H1 (cell line): ENCODE data around the gene BRIP1. TPM values are rescaled to one million over a fixed set of nuclear protein-coding genes. Genes with fewer than 3 reads are reported as not detected.

Experiments used
- CTCF ChIA-PET: fragments of 300-600 bp; sonication (Branson Sonifier 250); formaldehyde crosslinking; loops from one replicate; lab custom pipeline; 2021; ENCODE audit not compliant: partially characterized antibody; lab: Charles Lee
- POLR2A ChIA-PET: fragments of 300-600 bp; sonication (Branson Sonifier 250); formaldehyde crosslinking; loops from one replicate; lab custom pipeline; 2021; ENCODE audit warnings: inconsistent platforms; ENCODE audit not compliant: partially characterized antibody; lab: Charles Lee
- DNase-seq, 2 experiments: peaks; one replicate each; pipeline versions ENCODE4 v3.0.0 to v3.0.0-alpha.2; 2010 to 2022; ENCODE audit warnings: low spot score in 2 of 2, low read depth in 1 of 2, mixed read lengths in 1 of 2
- FAIRE-seq: peaks from 2 replicates; lab custom pipeline; 2011; peaks lifted over from hg19 to GRCh38; lab: Jason Lieb, UNC
- H2AFZ ChIP-seq: 2 replicates; pipeline ENCODE4 v1.8.1; 2012; ENCODE audit warnings: low read length, inconsistent platforms
- H2AK5ac ChIP-seq: 2 replicates; pipeline ENCODE4 v1.6.1; 2013; ENCODE audit warnings: low read depth, low read length
- H2BK120ac ChIP-seq: replicated peaks from 2 replicates; pipeline ENCODE3; 2013; ENCODE audit warnings: low read depth, low read length, inconsistent platforms
- H2BK12ac ChIP-seq: 2 replicates; pipeline ENCODE4 v1.6.1; 2013; ENCODE audit warnings: low read depth, low read length
- H2BK15ac ChIP-seq: 2 replicates; pipeline ENCODE4 v1.6.1; 2013; ENCODE audit warnings: low read length
- H2BK20ac ChIP-seq: 2 replicates; pipeline ENCODE4 v1.6.1; 2013; ENCODE audit warnings: low read length
- H2BK5ac ChIP-seq: 2 replicates; pipeline ENCODE4 v1.6.1; 2013; ENCODE audit warnings: low read depth, low read length
- H3K14ac ChIP-seq: 2 replicates; pipeline ENCODE4 v1.6.1; 2013; ENCODE audit warnings: inconsistent platforms; ENCODE audit not compliant: insufficient read length
- H3K18ac ChIP-seq: 2 replicates; pipeline ENCODE4 v1.6.1; 2013; ENCODE audit warnings: low read length; ENCODE audit errors: extremely low read depth
- H3K23ac ChIP-seq: 2 replicates; pipeline ENCODE4 v1.6.1; 2013; ENCODE audit warnings: inconsistent platforms; ENCODE audit not compliant: insufficient read length
- H3K23me2 ChIP-seq: 2 replicates; pipeline ENCODE4 v1.6.1; 2013; ENCODE audit warnings: low read depth, low read length
- H3K27ac ChIP-seq: 2 replicates; pipeline ENCODE4 v1.6.1; 2011; ENCODE audit warnings: low read depth, low read length, inconsistent platforms
- H3K27me3 ChIP-seq, 4 experiments: replicated peaks in 1 of 4; 1 replicate in 1 of 4; 2 replicates in 3 of 4; pipeline versions ENCODE4 v1.6.1 to v1.8.1; 2011 to 2013; ENCODE audit warnings: low read length in 3 of 4, mild to moderate bottlenecking in 3 of 4, inconsistent platforms in 2 of 4, mixed read lengths in 2 of 4, moderate library complexity in 1 of 4; ENCODE audit not compliant: control insufficient read depth in 3 of 4, insufficient read depth in 3 of 4; ENCODE audit errors: extremely low read depth in 1 of 4
- H3K36me3 ChIP-seq, 4 experiments: 2 replicates each; pipeline versions ENCODE4 v1.6.1 to v1.8.1; 2011 to 2013; ENCODE audit warnings: mild to moderate bottlenecking in 4 of 4, low read length in 3 of 4, moderate library complexity in 2 of 4, control low read depth in 1 of 4, inconsistent platforms in 1 of 4; ENCODE audit not compliant: insufficient read depth in 4 of 4, control insufficient read depth in 2 of 4
- H3K4ac ChIP-seq: replicated peaks from 2 replicates; pipeline ENCODE3; 2013; ENCODE audit warnings: low read length, low read depth, mixed read lengths, inconsistent platforms; ENCODE audit not compliant: insufficient read length
- H3K4me1 ChIP-seq, 4 experiments: replicated peaks in 1 of 4; 1 replicate in 1 of 4; 2 replicates in 3 of 4; pipeline versions ENCODE4 v1.6.1 to v1.8.1; 2011 to 2013; ENCODE audit warnings: low read length in 3 of 4, inconsistent platforms in 2 of 4, mixed read lengths in 1 of 4; ENCODE audit not compliant: insufficient read depth in 4 of 4, control insufficient read depth in 3 of 4
- H3K4me2 ChIP-seq, 2 experiments: 2 replicates each; pipeline versions ENCODE4 v1.6.1 to v1.8.1; 2011 to 2013; ENCODE audit warnings: low read depth in 2 of 2, low read length in 2 of 2, control low read depth in 1 of 2, inconsistent platforms in 1 of 2, mild to moderate bottlenecking in 1 of 2; ENCODE audit not compliant: insufficient read depth in 1 of 2
- H3K4me3 ChIP-seq, 4 experiments: fragments of 200-600, 300-600 bp in 1 of 4; sonication (generic), shearing (Covaris generic), sonication (Bioruptor Twin) in 1 of 4; 2 replicates each; pipeline versions ENCODE4 v1.5.1 to v1.8.1; 2011 to 2016; ENCODE audit warnings: low read length in 4 of 4, low read depth in 3 of 4, control low read depth in 2 of 4, inconsistent platforms in 2 of 4, mild to moderate bottlenecking in 2 of 4, mixed read lengths in 1 of 4, moderate library complexity in 1 of 4; ENCODE audit not compliant: insufficient read depth in 2 of 4; ENCODE audit errors: extremely low read depth in 1 of 4
- H3K56ac ChIP-seq: replicated peaks from 2 replicates; pipeline ENCODE3; 2013; ENCODE audit warnings: low read depth, mild to moderate bottlenecking, mixed read lengths, low read length, inconsistent platforms; ENCODE audit not compliant: insufficient read length
- H3K79me1 ChIP-seq: 2 replicates; pipeline ENCODE4 v1.6.1; 2013; ENCODE audit warnings: low read depth, low read length, control low read depth
- H3K79me2 ChIP-seq, 2 experiments: 2 replicates each; pipeline versions ENCODE4 v1.6.1 to v1.8.1; 2012 to 2013; ENCODE audit warnings: low read length in 2 of 2, mild to moderate bottlenecking in 2 of 2, inconsistent platforms in 1 of 2; ENCODE audit not compliant: insufficient read depth in 2 of 2, control insufficient read depth in 1 of 2
- H3K9ac ChIP-seq, 4 experiments: replicated peaks in 1 of 4; 1 replicate in 1 of 4; 2 replicates in 3 of 4; pipeline versions ENCODE4 v1.6.1 to v1.8.1; 2011 to 2013; ENCODE audit warnings: low read depth in 3 of 4, low read length in 3 of 4, control low read depth in 2 of 4, mild to moderate bottlenecking in 2 of 4, moderate library complexity in 2 of 4, inconsistent platforms in 1 of 4; ENCODE audit errors: extremely low read depth in 1 of 4
- H3K9me3 ChIP-seq, 2 experiments: 2 replicates each; pipeline versions ENCODE4 v1.6.1 to v1.8.1; 2012 to 2013; ENCODE audit warnings: mild to moderate bottlenecking in 2 of 2, moderate library complexity in 2 of 2, control low read depth in 1 of 2, inconsistent platforms in 1 of 2, low read depth in 1 of 2, low read length in 1 of 2, mixed read lengths in 1 of 2; ENCODE audit not compliant: insufficient read depth in 2 of 2
- H4K20me1 ChIP-seq, 2 experiments: replicated peaks in 1 of 2; 2 replicates each; pipeline versions ENCODE3 to v1.8.1; 2011 to 2013; ENCODE audit warnings: inconsistent platforms in 2 of 2, low read length in 2 of 2, mild to moderate bottlenecking in 1 of 2; ENCODE audit not compliant: insufficient read depth in 2 of 2, control insufficient read depth in 1 of 2
- H4K5ac ChIP-seq: 2 replicates; pipeline ENCODE4 v1.6.1; 2013; ENCODE audit warnings: low read length, low read depth, mixed read lengths, inconsistent platforms; ENCODE audit not compliant: insufficient read length
- H4K8ac ChIP-seq: 2 replicates; pipeline ENCODE4 v1.8.0; 2013; ENCODE audit warnings: mild to moderate bottlenecking, moderate library complexity, low read length, inconsistent platforms; ENCODE audit not compliant: insufficient read depth; ENCODE audit errors: extremely low read depth
- H4K91ac ChIP-seq: replicated peaks from 2 replicates; pipeline ENCODE3; 2013; ENCODE audit warnings: low read length, mixed read lengths, inconsistent platforms; ENCODE audit not compliant: insufficient read length
- BACH1 ChIP-seq: IDR thresholded peaks from 2 replicates; pipeline ENCODE4 v1.6.1; 2012; ENCODE audit warnings: low read length, improper control_type of control experiment
- CREB1 ChIP-seq: IDR thresholded peaks from 2 replicates; pipeline ENCODE4 v1.6.1; 2012; ENCODE audit warnings: inconsistent platforms
- KDM5A ChIP-seq: fragments of 200-600 bp; IDR thresholded peaks from 2 replicates; pipeline ENCODE4 v1.7.1; 2012; ENCODE audit warnings: mild to moderate bottlenecking, low read length, inconsistent platforms, mixed read lengths
- NANOG ChIP-seq: IDR thresholded peaks from 2 replicates; pipeline ENCODE4 v1.6.1; 2011; ENCODE audit warnings: low read length, low read depth, mild to moderate bottlenecking, inconsistent platforms; ENCODE audit not compliant: insufficient read depth, poor library complexity, severe bottlenecking
- NRF1 ChIP-seq: IDR thresholded peaks from 2 replicates; pipeline ENCODE4 v1.6.1; 2011; ENCODE audit warnings: mild to moderate bottlenecking, low read depth, low read length, improper control_type of control experiment
- PHF8 ChIP-seq: fragments of 200-600 bp; sonication (generic); conservative IDR thresholded peaks from 2 replicates; pipeline ENCODE4 v1.7.1; 2012; ENCODE audit warnings: low read depth, mild to moderate bottlenecking, inconsistent platforms, low read length, moderate library complexity
- POLR2A ChIP-seq, 2 experiments: IDR thresholded peaks; 1 replicate in 1 of 2; 2 replicates in 1 of 2; pipeline ENCODE4 v1.6.1; 2011; ENCODE audit warnings: low read depth in 2 of 2, low read length in 2 of 2, mild to moderate bottlenecking in 2 of 2; ENCODE audit errors: control extremely low read depth in 1 of 2
- TAF1 ChIP-seq: IDR thresholded peaks from 2 replicates; pipeline ENCODE4 v1.6.1; 2011; ENCODE audit warnings: mild to moderate bottlenecking, low read depth, low read length
- TBP ChIP-seq: IDR thresholded peaks from 2 replicates; pipeline ENCODE4 v1.6.1; 2011; ENCODE audit warnings: low read depth, low read length, improper control_type of control experiment
- WGBS, 2 experiments: shearing (Covaris generic) in 1 of 2; methylation state at CpG; one replicate each; pipeline versions ENCODE4 v1.1.6 to v1.1.7; 2013 to 2015; ENCODE audit warnings: low lambda C conversion rate in 2 of 2, mixed read lengths in 2 of 2, inconsistent platforms in 1 of 2, low coverage in 1 of 2, missing lambda C conversion rate in 1 of 2; ENCODE audit not compliant: insufficient replicate concordance in 2 of 2, insufficient coverage in 1 of 2, insufficient read length in 1 of 2; ENCODE audit errors: extremely low coverage in 1 of 2, missing lambda C conversion rate in 1 of 2; 5-methylcytosine and 5-hydroxymethylcytosine counted together
- polyA plus RNA-seq, 7 experiments: library from polyadenylated mRNA; depleted of rRNA in 3 of 7; stranded (reverse) in 5 of 7; unstranded in 2 of 7; fragments of >200 nt in 5 of 7; fragments of 200-250 nt in 2 of 7; gene quantifications; 1 replicate in 5 of 7; 2 replicates in 1 of 7; 4 replicates in 1 of 7; pipeline versions ENCODE4 v1.2.1 to v1.2.3, GENCODE V29; 2011 to 2013; ENCODE audit warnings: missing spikeins in 2 of 7, mixed read lengths in 2 of 7
- total RNA-seq: library from RNA; stranded (reverse); fragmentation: NEBNext Ultra II Directional; extraction: Animal tissue kit (Norgen Biotek cat#: 25700); gene quantifications from 2 replicates; pipeline ENCODE4 v1.2.1, GENCODE V29; 2021
- TF ChIP-seq, protein P1 (sequence below): IDR thresholded peaks from 2 replicates; pipeline ENCODE4 v1.6.1; 2012; ENCODE audit warnings: inconsistent platforms

Gene BRIP1
- total and polyA plus RNA-seq, 2 of the 8 experiments (the other 6 are each of a cell fraction or from before 2014, with no cell fraction given) = 5.8 to 19.2 TPM

GRCh38 chr17:61880589-61881102 is 17.3 kb upstream of the BRIP1 start:
- Histone ChIP-seq H2AFZ (no peak overlapping the region), H2BK120ac (no peak overlapping the region), H3K4me3 (no peak overlapping the region), H2AK5ac (no peak overlapping the region), H3K56ac (no peak overlapping the region), H3K4me1 (no peaks in the 10 kb centered on the region), H3K27ac (no peak overlapping the region), H4K20me1 (no peaks in the 10 kb centered on the region), H2BK20ac (no peak overlapping the region), H4K91ac (no peak overlapping the region), H3K9ac (no peak overlapping the region), H3K4ac (no peak overlapping the region), H2BK15ac (no peak overlapping the region), H2BK12ac (no peak overlapping the region), H3K14ac (no peak overlapping the region), H3K4me2 (no peak overlapping the region), H3K79me1 (no peaks in the 10 kb centered on the region), H3K27me3 (no peaks in the 10 kb centered on the region), H3K9me3 (no peaks in the 10 kb centered on the region), H3K36me3 (peaks cover 0 to 21% (median 4%) of the 10 kb centered on the region in 4 experiments; a peak in 4 of 8 replicates), H3K18ac (no peak overlapping the region), H4K5ac (no peak overlapping the region), H3K23ac (no peak overlapping the region), H2BK5ac (no peak overlapping the region), H4K8ac (no peak overlapping the region), H3K79me2 (no peaks in the 10 kb centered on the region), H3K23me2 (no peaks in the 10 kb centered on the region)
- FAIRE-seq (no peak), DNase-seq (no peak)
- ChIA-PET CTCF (no interaction called here), POLR2A (no interaction called here)
- TF ChIP-seq NANOG (no peak), TAF1 (no peak), POLR2A (IDR thresholded peaks at IDR 0.05; ENCODE audit: control extremely low read depth in 1 of 2, low read depth in 2 of 2, low read length in 2 of 2) (no peak), PHF8 (no peak), KDM5A (no peak), CREB1 (no peak), TBP (no peak), BACH1 (no peak), NRF1 (no peak)
- TF ChIP-seq, protein P1, sequence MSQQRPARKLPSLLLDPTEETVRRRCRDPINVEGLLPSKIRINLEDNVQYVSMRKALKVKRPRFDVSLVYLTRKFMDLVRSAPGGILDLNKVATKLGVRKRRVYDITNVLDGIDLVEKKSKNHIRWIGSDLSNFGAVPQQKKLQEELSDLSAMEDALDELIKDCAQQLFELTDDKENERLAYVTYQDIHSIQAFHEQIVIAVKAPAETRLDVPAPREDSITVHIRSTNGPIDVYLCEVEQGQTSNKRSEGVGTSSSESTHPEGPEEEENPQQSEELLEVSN = no peak
- WGBS, 2 experiments = 94% methylated on average over 4 of the region's 4 CpGs; no CpG with 5 or more reads in 1 of the 2 experiments
